Endothelial cell of umbilical vein (primary cell): Measurements from ENCODE around the gene ETNK1.

ENCODE experiments used
- CTCF ChIP-seq, 2 donors: IDR thresholded peaks; 1 replicate in 1 of 2; 2 replicates in 1 of 2; pipeline ENCODE4 v1.5.1; 2011; ENCODE audit warnings: low read length in 2 of 2, mild to moderate bottlenecking in 2 of 2, moderate library complexity in 2 of 2, control low read depth in 1 of 2, inconsistent platforms in 1 of 2, low read depth in 1 of 2; ENCODE audit not compliant: insufficient read depth in 1 of 2; ENCODE audit errors: extremely low read depth in 1 of 2
- POLR2A ChIP-seq: IDR thresholded peaks from 2 replicates; pipeline ENCODE4 v1.6.1; 2012; ENCODE audit warnings: low read depth, mild to moderate bottlenecking, control low read depth, low read length

- TF ChIP-seq CTCF (IDR thresholded peaks at IDR 0.05; ENCODE audit: extremely low read depth in 1 of 2, insufficient read depth in 1 of 2, low read depth in 1 of 2, low read length in 2 of 2) = no peak
- no peak for TF ChIP-seq POLR2A
Observed at GRCh38 chr12:22588817-22589216, 36.2 kb upstream of the ETNK1 start.
